Measurements from ENCODE around the gene CLEC16A. TPM values are rescaled to one million over a fixed set of nuclear protein-coding genes. Genes with fewer than 3 reads are reported as not detected.

CLEC16A gene, protein sequence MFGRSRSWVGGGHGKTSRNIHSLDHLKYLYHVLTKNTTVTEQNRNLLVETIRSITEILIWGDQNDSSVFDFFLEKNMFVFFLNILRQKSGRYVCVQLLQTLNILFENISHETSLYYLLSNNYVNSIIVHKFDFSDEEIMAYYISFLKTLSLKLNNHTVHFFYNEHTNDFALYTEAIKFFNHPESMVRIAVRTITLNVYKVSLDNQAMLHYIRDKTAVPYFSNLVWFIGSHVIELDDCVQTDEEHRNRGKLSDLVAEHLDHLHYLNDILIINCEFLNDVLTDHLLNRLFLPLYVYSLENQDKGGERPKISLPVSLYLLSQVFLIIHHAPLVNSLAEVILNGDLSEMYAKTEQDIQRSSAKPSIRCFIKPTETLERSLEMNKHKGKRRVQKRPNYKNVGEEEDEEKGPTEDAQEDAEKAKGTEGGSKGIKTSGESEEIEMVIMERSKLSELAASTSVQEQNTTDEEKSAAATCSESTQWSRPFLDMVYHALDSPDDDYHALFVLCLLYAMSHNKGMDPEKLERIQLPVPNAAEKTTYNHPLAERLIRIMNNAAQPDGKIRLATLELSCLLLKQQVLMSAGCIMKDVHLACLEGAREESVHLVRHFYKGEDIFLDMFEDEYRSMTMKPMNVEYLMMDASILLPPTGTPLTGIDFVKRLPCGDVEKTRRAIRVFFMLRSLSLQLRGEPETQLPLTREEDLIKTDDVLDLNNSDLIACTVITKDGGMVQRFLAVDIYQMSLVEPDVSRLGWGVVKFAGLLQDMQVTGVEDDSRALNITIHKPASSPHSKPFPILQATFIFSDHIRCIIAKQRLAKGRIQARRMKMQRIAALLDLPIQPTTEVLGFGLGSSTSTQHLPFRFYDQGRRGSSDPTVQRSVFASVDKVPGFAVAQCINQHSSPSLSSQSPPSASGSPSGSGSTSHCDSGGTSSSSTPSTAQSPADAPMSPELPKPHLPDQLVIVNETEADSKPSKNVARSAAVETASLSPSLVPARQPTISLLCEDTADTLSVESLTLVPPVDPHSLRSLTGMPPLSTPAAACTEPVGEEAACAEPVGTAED
- total RNA-seq = 10 to 100 TPM; 29.5 to 58.8 (median 48.4) TPM

DNA sequence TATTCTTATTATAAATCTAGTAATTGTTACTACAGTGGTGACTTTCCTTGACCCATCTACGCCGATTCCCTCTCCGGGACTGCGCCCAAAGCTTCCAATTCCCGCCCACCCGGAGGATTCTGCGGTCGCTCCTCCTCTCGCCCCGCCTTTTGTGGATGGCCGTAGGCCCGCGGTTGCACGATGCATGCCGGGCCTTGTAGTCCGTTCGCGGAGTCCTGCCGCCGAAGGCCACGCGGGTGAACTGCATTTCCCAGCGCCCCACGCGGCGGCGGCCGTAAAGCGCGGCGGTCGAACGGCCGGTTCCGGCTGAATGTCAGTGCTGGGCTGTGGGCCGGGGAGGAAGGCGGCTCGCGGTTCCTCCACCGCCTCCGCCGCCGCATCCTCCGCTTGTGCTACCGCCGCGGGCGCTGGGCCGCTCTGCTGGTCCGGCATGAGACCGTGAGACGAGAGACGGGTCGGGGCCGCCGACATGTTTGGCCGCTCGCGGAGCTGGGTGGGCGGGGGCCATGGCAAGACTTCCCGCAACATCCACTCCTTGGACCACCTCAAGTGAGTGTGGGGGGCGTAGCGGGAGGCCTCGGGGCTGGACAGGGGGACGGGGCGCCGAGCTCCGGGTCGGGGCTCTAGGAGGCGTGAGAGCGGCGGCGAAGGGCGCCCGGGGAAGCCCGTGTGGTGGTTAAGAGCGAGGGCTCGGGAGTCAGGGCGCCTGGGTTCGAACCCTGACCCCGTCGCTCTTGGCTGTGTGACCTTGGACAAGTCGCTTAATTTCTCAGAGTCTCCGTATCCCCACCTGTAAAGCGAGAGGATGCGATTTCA lies at the start of gene CLEC16A:
Gene CLEC16A, plus strand, starts transcription at position 316 of the 816 bp plus-strand sequence. Its CDS starts 154 bp downstream, at position 470.
- Histone ChIP-seq H3K4me3 (replicated peaks in 1 of 3) (peak within 1 kb of the TSS; percentile 48 to 96 (median 90)), H3K27me3 (no peaks in the 10 kb centered on the region), H3K4me1 (peaks cover 54 to 62% of the 10 kb centered on the region in 2 donors), H3K27ac (peak within 1 kb of the TSS; percentile 67 to 88 (median 88)), H3K9me3 (no peaks in the 10 kb centered on the region), H3K36me3 (no peaks in the 10 kb centered on the region)
- intact Hi-C loops (cut with DNase I) = no loop called here
- TF ChIP-seq CTCF (IDR thresholded peaks at IDR 0.05) = peak in 1 of 6 experiments; percentile 43
- TF ChIP-seq POLR2A (IDR thresholded peaks at IDR 0.05) = peak in 1 of 2 donors; percentile 90
- DNase-seq = peak; percentile 98 to 99
- 1 to 2% methylated on average over 35 to 47 of the region's 86 CpGs for WGBS, 2 donors

- DNase-seq = peak; percentile 32 to 66
- intact Hi-C loops (cut with DNase I) = no loop called here
- no peak for TF ChIP-seq CTCF (IDR thresholded peaks at IDR 0.05)
- no peak for TF ChIP-seq POLR2A (IDR thresholded peaks at IDR 0.05)
- H3K27ac ChIP-seq = no peak overlapping the region
- H3K4me1 ChIP-seq = no peaks in the 10 kb centered on the region
- H3K4me3 ChIP-seq (replicated peaks in 1 of 3) = no peak overlapping the region
- H3K27me3 ChIP-seq = no peaks in the 10 kb centered on the region
- WGBS, 2 donors = 30 to 39% methylated on average over 17 of the region's 17 CpGs
- H3K36me3 ChIP-seq = no peaks in the 10 kb centered on the region
- H3K9me3 ChIP-seq = no peaks in the 10 kb centered on the region
Observed at GRCh38 chr16:10895053-10895946, 49.1 kb upstream of the CLEC16A start.

GRCh38 chr16:10896165-10896564 lies 48.2 kb upstream of the CLEC16A start:
- no peaks in the 10 kb centered on the region for H3K36me3 ChIP-seq
- DNase-seq = no peak
- H3K9me3 ChIP-seq = no peaks in the 10 kb centered on the region
- H3K4me1 ChIP-seq = no peaks in the 10 kb centered on the region
- no peak overlapping the region for H3K4me3 ChIP-seq (replicated peaks in 1 of 3)
- no peak for TF ChIP-seq CTCF (IDR thresholded peaks at IDR 0.05)
- TF ChIP-seq POLR2A (IDR thresholded peaks at IDR 0.05) = no peak
- no peaks in the 10 kb centered on the region for H3K27me3 ChIP-seq
- H3K27ac ChIP-seq = no peak overlapping the region
- 77 to 81% methylated on average over 3 of the region's 3 CpGs for WGBS, 2 donors
- intact Hi-C loops (cut with DNase I) = no loop called here

GRCh38 chr16:10896723-10897122 lies 47.6 kb upstream of the CLEC16A start:
- H3K27me3 ChIP-seq = no peaks in the 10 kb centered on the region
- 80 to 94% methylated on average over 2 of the region's 2 CpGs for WGBS, 2 donors
- DNase-seq = no peak
- intact Hi-C loops (cut with DNase I) = no loop called here
- no peak for TF ChIP-seq CTCF (IDR thresholded peaks at IDR 0.05)
- no peak for TF ChIP-seq POLR2A (IDR thresholded peaks at IDR 0.05)
- H3K4me1 ChIP-seq = no peaks in the 10 kb centered on the region
- no peak overlapping the region for H3K27ac ChIP-seq
- H3K4me3 ChIP-seq (replicated peaks in 1 of 3) = no peak overlapping the region
- no peaks in the 10 kb centered on the region for H3K36me3 ChIP-seq
- no peaks in the 10 kb centered on the region for H3K9me3 ChIP-seq

Measured in thyroid gland (tissue), 4 donors.